Stimulated activated CD8-positive, alpha-beta memory T cell treated with anti-CD3 and anti-CD28 coated beads, Interleukin-2, amount 100 ng/mL, for 1 hour (primary cell): ENCODE measurements around the gene C19orf12.
"Not testable (repeated sequence)": the region's sequence is repeated elsewhere in the genome, so short reads cannot be mapped to it uniquely, and the experiment has no call there.

ENCODE experiments used
- DNase-seq, 2 donors: peaks; one replicate each; pipeline ENCODE4 v3.0.0-alpha.2; 2020; ENCODE audit warnings: low read depth in 2 of 2

The C19orf12 gene

DNA sequence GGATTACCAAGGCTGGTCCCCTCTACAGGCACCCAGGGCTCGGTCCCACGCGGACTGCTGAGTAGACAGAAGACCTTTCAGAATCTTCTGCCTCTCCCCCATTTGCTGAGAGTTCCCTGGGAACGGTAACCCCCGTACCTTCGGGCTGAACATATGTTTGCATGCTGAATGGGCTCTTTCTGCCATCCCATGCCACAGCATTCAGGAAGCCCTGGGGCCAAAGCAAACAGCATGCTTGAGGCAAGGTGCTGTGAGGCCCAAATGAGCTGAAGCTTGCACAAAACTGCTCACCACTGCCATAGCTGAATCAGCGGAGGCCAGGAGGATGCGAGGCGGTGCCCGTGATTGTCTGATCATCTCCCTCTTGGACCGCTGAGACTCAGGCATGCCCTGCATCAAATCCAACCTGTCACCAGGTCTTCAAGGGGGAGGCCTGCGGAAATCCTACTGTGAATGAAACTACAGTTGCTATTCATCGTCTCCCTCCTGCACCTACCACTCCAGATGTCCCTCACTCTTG, 16.3 kb upstream of the C19orf12 start:
- DNase-seq: no peak

DNA sequence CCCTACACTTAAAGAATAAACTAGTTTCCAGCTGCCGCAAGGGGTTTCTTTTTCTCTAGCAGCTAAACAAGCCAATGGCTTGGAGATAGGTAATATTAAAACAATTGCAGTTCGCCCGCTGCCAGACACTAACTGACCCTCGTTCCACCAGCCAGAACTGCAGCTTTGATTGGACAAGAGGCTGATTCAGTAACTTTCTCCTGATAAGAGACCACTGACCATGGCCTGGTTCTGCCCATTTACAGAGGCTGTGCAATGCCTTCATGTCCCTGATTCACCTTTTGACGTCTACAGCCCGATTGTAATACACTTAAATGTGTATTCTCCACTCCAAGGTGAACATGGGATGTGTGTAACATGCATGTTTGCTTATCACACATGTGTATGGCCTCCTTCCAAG, 12.8 kb upstream of the C19orf12 start:
- DNase-seq: no peak

DNA sequence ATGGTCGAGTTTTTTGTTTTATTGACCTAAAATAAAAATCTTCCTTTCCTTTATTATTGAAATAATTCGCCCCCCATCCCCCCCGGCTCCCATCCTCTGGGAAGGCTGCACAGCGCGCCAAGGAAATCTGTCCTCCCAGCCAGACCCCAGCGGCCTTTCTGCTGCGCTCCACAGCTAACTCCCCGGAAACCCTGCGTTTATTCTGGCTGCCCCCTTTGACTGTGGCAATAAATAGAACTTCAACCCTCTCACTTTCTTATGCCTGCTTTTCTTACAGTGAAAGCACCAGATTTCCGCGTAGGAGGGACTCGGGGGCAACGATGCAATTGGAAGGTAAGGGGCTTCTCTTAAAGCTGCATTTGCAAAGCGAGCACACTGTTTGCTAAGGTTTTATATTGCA, 9.7 kb upstream of the C19orf12 start:
- no peak for DNase-seq

DNA sequence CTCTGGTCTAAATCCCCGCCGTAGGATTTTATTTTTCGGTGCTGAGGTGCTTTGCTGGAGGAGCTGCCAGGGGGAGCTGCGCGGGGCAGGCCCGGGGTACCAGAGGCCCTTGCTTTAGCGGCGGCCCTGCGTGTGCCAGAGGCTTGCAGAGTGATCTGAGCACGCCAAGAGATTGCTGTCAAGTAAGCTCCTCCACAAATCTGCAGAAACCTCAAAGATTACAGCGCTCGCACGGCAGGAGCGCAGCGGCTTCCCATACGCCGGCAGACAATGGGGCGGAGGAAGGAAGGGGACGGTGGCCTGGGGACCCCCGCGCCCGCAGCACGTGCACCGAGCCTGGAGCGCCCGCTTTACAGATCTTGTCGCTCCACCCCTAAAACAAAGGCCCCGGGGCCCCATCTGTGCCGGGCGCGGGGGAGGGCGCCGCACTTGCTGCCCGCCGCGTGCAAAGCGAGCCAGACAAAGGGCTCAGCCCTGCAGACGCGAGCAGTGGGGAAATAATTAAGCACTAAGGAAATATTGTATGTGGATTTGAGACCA, 9.1 kb upstream of the C19orf12 start:
- no peak for DNase-seq

DNA sequence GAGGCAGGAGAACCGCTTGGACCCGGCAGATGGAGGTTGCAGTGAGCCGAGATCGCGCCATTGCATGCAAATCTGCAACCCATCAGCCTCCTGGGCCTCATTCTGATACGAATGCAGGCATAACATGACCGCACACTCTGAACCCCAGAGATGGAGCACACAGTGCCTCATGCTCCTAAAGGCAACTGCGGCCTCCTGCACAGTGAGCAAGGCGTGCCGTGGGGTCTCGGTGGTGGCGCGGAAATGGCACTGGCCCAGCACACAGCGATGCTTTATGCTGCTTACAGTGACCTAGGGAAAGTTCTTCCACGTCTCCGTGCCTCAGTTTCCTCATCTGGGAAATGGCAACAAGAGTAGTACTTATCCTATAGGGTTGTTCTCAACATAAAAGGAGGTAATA, 2.0 kb upstream of the C19orf12 start:
- DNase-seq: no peak

DNA sequence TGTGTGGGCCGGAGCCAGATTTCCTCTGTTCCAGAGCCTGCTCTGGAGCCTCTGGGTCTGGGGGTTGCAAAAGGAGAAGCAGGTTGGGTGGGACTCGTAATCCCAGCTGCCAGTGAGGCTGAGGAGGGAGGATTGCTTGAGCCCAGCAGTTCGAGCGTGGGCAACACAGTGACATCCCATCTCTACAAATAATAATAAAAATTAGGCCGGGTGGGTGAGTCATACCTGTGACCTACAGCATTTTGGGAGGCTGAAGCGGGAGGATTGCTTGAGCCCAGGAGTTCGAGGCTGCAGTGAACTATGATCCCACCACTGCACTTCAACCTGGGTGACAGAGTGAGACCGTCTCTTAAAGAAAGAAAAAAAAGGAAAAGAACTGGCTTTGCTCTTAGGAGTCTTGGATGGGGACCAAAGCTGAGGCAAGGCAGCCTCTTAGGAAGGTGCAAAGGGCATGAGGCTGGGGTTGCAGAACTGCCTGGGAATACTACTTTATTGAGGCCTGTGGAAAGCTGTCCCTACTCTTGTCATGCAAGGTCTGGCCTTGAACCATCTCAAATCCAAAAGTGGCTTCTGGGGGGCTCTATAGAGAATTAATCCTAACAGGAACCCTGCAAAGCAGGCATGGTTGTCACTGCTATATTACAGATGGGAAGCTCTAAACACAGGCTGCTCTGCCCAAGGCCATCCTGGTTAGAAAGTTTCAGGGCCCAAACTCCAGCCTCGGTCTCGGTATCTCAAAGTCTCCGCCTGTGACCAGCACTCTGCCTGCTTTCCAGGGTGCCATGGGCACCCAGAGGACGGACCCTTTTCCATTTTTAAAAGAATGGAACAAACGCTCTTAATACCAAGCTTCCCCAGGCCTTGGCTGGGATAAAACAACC, 880 bp upstream of the C19orf12 start:
- no peak for DNase-seq

DNA sequence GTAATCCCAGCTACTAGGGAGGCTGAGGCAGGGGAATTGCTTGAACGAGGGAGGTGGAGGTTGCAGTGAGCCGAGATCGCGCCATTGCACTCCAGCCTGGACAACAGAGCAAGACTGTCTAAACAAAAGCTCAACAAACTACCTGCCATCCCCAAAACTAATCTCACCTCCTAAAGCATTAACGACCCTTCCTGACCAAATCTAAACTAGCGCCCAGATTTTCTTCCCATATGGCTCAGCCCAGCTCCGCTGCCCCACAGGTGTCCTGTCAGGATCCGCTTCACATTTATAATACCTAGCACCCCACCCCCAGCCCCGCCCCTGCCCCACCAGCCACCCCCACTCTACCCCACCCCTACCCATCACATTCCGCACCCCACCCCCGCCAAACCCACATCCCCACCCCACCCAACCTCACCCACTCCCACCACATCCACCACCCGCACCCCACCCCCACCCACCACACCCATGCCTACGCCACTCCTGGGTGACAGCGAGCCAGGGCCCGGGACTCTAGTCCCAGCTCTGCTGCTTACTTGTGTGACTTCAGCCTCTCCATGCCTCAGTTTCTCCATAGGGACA, 599 bp downstream of the C19orf12 start:
- peak in 1 of 2 donors; percentile 40 for DNase-seq

DNA sequence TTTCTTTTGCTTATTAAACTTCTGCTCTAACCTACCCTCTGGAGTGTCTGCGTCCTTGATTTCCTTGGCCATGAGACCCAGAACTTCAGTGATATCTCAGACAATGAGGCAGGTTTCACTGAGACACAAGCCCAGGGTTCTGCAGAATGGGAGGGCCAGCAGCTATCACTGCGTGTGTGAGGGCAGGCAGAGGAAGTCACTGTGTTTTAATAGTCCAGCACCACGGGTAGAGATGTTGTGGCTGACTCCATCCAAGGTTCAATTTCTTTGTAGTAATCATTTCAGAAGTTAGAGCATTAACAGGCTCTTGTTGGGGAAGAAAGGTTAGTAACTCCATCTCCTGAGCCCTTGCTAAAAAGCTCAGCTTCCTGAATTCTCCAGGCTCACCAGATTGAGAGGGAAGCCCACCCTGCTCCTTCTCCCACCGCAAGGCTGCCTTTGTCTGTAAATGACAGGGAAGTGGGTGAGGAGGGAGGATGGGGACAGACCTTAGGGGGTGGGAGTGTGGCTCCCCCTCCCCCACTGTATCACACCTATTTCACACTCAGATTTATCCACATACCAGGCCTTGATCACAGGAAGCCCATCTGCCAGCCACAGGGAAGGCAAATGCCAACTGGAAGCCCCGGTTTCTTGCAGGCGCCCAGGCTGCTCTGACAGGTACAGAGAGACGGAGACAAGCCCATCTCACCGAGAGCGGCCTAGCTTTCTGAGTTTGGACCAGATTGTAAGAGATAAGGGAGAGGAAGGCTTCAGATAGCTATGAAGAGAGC, 2.1 kb downstream of the C19orf12 start:
- DNase-seq: no peak

DNA sequence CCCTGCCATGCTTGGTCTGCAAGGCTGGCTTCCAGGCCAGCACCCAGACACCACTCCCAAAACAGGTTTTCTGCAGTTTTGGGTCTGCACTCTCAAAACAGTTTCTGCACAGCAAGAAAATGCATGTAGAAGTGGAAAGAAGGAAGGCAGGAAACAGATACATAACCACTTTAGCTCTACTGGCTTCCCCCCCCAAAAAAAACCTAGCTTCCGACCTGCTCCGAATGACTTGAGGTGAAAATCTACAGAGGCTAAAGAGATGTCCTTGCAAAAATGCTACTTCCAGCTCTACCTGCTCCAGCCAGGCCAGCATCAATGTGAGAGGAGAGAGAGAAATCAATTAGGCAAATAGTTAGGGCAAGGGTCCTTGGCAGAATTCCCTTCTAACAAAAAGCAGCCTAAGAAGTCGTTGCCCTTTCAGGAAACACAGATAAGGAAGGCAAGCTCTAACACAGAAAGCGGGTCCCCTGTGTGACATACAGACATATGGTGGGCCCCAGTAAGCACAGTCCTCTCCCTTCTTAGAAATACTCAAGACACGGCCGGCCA, 3.4 kb downstream of the C19orf12 start:
- no peak for DNase-seq

DNA sequence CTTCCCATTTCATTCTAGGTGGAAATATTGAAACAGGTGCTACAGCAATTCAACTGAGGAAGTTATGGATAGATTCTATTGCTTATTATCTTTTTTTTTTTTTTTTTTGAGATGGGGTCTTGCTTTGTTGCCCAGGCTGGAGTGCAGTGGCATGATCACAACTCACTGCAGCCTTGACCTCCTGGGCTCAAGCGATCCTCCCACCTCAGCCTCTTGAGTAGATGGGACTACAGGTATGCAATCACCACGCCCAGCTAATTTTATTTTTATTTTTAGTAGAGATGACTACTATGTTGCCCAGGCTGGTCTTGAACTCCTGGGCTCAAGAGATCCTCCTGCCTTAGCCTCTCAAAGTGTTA, 5.6 kb downstream of the C19orf12 start:
- not testable (repeated sequence) for DNase-seq

DNA sequence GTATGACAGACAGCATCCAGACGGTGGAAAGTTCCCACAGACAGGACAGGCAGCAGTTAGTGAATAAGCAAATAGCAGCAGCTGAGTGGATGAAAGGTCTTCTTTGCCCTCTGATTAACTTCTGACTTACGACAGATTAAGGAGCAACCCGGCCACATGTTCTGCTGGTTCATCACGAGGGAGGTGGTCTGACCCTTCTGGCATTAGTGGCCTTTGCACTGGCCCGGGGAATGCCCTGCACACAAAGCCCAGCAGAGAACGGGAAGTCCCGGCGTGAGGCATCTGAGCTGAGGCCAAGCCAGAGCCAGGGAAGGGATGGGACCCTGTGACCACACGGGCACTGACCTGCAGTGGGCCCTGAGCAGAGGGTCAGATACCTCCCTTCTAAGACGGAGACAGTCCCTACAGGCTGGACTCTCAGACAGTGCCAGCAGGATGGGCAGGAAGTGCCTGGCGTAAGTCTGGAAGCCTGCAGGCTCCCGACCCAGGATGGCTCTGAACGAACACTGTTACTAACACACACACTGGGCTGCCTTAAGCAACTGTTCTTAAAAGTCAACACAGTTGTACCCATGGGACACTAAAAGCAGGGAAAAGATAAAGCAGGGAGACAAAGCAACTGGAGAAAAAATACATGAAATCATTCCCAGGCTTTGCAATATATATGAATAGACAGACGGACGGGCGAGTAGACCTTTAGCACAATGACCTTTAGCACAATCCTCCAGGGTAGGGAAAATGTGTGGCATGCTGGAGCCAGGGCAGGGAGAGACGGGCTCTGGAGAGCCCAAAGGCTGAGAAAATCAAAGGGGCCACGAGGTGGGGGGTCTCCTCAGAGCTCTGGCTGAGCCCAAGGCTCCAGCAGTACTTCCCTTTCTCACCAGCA, 6.3 kb downstream of the C19orf12 start:
- no peak for DNase-seq

DNA sequence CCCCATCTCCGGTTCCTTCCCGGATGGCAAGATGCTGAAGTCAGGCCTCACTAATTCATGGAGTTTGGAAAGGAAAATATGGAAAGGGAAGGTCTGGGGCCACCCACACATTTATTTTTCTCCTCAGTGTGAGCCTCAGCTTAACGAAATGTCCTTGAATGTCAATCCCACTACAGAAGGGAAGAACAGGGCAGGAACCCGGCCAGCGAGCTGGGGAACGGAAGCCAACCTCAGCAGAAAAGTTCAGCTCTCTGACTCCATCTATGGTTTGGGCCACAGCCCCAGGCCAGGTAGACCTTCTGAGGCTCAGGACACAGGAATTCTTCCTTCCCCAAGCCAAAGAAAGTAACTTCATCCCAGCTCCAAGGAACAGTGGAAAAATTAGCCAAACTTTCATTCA, 8.4 kb downstream of the C19orf12 start:
- no peak for DNase-seq

DNA sequence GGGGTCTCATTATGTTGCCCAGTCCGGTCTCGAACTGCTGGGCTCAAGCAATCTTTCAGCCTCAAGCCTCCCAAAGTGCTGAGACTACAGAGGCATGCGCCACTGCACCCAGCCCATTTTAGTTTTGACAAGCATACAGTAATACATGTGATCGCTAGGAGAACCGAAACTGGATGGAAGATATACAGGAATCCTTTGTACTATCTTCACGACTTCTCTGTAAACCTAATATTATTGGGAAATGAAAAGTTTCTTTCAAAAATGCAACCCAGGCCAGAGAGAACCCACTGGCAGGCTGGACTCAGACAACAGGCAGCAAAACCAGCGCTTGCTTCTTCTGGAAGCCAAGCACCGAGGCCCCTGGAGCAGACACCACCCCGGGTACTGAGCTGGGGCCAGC, 9.4 kb downstream of the C19orf12 start:
- no peak for DNase-seq

DNA sequence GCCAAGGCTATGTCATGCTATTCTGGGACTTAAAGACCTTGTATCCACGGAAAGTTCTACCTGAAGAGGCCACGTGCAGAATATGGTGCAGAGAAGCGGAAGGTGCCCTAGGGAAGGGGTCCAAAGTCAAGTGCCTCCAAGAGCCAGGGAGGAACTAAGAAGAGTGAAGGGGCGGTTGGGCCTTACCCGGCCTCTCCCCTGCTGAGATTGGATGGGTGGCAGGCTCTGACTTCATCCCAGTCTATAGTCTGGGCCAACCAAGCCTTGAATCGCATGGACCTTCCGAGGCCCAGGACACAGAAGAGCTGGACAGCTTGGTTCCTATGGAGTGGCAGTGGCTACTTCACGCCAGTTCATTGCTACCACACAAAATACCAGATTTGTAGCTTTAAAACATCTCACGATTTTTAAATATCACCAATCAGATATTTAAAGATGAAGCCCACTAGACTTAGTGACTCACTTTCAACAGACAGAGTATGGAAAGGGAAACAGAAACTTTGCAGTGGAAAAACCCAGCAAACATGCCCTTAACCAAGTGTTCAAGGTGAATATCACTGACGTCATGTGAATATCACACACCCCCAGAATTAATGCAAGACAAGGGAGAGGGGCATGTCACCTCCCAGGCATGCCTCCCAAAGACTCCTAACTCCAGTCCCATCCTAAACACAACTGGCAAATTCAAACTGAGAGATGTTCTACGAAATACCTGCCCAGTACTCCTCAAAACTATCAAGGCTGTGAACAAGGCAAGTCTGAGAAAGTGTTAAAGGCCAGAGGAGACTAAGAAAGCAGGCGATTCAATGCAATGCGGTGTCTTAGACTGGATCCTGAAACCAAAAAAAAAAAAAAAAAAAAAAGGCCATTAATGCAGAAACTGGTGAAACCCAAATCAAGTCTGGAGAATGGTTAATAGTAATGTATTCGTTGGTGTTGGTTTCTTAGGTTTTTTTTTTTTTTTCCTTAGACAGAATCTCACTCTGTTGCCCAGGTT, 10.2 kb downstream of the C19orf12 start:
- DNase-seq: no peak

DNA sequence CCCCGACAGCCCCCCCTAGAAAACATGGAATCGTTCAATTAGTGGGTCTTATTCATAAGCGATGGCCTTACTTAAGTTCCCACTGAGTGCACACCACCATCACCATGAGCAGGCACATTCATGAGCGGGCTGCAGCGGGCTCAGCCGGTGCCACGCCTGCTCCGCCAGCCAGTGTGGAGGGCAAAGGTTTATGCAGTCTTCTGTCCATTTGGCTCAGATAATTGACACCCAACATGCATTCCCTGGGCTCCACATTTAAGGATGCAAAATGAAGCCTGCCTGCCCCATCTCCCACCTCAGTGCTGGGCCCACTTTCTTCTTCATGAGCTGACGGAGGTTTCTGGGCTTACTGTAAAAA, 12.1 kb downstream of the C19orf12 start:
- DNase-seq: no peak

DNA sequence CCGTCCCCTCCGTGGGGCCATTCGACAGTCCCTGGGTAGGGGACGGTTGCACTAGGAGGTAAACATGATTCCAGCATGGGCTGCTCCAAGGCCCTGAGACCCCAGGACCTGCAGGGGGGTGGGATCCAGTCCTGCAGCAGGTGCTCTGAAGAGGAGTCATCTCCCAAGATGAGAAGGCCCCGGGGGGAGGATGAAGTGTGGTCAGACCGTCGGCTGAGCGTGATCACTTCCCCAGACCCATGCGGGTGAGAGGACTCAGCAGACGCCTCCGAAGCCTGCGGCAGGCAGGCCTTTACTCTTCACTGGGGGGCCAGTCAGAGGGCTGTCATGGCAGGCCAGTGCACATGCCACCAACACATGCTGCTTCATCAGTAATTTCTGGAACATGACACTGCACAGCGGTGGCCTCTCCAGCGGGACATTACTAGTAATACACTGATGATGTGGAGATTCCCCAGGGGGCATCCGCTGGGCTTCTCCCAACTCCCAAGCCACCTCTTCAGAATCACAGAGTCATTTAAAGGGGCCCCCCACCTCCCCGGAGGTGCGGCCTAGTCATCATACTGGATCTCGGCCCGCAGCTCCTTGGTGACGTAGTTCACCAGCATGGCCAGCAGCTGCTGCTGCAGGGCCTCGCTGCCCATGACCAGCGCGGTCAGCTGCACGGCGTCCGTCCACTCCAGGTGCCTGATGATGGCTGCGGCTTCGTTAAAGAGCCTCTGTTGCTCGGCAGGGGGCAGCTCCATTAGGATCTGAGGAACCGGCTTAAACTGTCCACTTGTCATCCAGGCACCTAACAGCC, 12.7 kb downstream of the C19orf12 start:
- DNase-seq: no peak

DNA sequence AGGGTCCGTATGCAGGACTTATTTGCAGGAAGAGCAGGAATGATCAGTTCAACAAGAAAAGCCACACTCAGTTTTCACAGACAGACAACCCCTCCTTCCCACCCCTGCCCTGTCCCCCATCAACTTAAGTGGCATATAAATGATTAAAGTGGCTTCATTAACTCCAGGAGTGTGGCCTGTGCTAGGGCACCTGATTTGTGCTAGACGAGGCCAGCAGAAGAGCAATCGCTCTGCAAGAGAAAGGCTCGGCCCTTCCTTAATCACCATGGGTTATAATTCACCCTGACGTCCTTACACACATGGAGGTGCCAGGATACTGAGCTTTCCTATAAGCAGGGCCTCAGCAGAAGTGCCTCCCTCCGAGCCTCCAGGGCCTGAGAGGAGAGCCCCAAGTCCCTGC, 14.6 kb downstream of the C19orf12 start:
- no peak for DNase-seq

DNA sequence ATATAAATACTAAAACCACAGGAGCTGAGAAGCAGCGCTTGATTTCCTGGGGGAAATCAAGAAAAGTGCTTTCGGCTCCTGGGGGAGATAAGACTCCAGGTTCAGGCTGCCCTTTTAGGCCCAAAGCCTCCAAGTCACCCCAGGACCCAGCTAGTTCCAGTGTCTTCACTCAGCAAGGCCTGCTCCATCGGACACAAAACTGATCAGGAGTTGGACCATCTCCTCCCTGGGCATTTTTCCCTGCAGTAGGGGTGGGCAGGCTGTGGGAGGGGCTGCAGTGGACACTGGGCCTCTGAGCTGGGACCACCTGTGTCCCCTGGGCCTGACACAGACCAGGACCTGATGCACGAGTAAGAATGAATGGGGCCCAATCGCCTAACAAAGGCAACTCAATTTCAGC, 15.2 kb downstream of the C19orf12 start:
- no peak for DNase-seq
